HL-60 (cell line): ENCODE measurements around the gene HECW1.

Source experiments
- DNase-seq, 2 experiments: peaks; one replicate each; pipeline ENCODE4 v3.0.0-alpha.2; 2010 to 2020; ENCODE audit warnings: low read depth in 1 of 2, low spot score in 1 of 2
- H3K27ac ChIP-seq: fragments of 250-450 bp; sonication (Bioruptor Pico); replicated peaks from 2 replicates; pipeline ENCODE4 v1.5.1; 2020; ENCODE audit warnings: mild to moderate bottlenecking, moderate library complexity
- H3K27me3 ChIP-seq: fragments of 250-450 bp; sonication (Bioruptor Pico); 2 replicates; pipeline ENCODE4 v1.5.1; 2021; ENCODE audit warnings: mild to moderate bottlenecking, moderate library complexity; ENCODE audit not compliant: insufficient read depth, poor library complexity, severe bottlenecking
- H3K4me3 ChIP-seq: replicated peaks from 2 replicates; pipeline ENCODE4 v1.5.1; 2011; ENCODE audit warnings: mild to moderate bottlenecking, control low read depth, low read length; ENCODE audit not compliant: insufficient read depth
- CTCF ChIP-seq: IDR thresholded peaks from one replicate; pipeline ENCODE4 v1.5.1; 2011; ENCODE audit warnings: low read length, control low read depth, inconsistent platforms; ENCODE audit not compliant: insufficient read depth
- GABPA ChIP-seq: IDR thresholded peaks from 2 replicates; pipeline ENCODE4 v1.6.1; 2012; ENCODE audit warnings: low read depth
- POLR2AphosphoS5 ChIP-seq: IDR thresholded peaks from 2 replicates; pipeline ENCODE4 v1.6.1; 2012; ENCODE audit warnings: low read depth
- REST ChIP-seq: IDR thresholded peaks from 2 replicates; pipeline ENCODE4 v1.6.1; 2012; ENCODE audit warnings: low read depth; ENCODE audit not compliant: insufficient replicate concordance
- SPI1 ChIP-seq: IDR thresholded peaks from 2 replicates; pipeline ENCODE4 v1.6.1; 2012; ENCODE audit warnings: low read depth, mild to moderate bottlenecking, borderline replicate concordance

The HECW1 gene

GRCh38 chr7:43559946-43560335 lies 447.5 kb downstream of the HECW1 start:
- no peak for DNase-seq
- Histone ChIP-seq H3K27me3 (no peaks in the 10 kb centered on the region), H3K4me3 (no peak overlapping the region), H3K27ac (no peak overlapping the region)
- TF ChIP-seq GABPA (no peak), SPI1 (no peak), REST (no peak), CTCF (no peak), POLR2AphosphoS5 (no peak)

DNA sequence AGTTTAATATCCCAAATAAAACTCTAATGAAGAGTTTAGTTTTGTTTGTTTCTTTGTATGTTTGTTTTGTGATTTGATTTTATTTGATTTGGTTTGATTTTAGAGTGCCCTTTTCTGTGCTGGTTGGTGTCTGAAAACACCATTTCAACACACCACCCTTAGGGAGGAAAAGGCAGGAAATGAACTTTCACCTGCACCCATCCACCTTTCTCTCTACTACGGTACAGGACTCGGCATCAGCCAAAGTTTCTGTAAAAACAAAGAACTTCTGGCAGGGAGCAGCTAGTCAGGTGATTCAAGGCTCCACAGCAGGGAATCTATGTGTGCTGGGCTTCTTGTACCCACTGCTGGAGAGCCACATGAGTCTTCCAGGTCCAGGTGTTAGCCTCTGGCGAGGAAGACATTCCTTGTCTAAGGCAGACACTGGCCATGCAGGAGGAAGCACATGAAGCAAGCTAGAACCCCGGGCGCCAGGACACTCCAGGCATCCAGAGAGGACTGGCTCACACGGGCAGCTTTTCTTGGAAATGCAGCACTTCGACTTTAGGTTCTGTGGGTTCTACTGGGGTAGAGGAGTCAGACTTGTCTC lies 448.4 kb downstream of the HECW1 start:
- H3K27ac ChIP-seq = no peak overlapping the region
- DNase-seq = no peak
- H3K4me3 ChIP-seq = no peak overlapping the region
- TF ChIP-seq CTCF = no peak
- no peak for TF ChIP-seq REST
- no peak for TF ChIP-seq GABPA
- TF ChIP-seq SPI1 = no peak
- no peak for TF ChIP-seq POLR2AphosphoS5
- H3K27me3 ChIP-seq = no peaks in the 10 kb centered on the region

- no peak overlapping the region for H3K4me3 ChIP-seq
Measured at GRCh38 chr7:43562383-43562782, 449.9 kb downstream of the HECW1 start.

DNA sequence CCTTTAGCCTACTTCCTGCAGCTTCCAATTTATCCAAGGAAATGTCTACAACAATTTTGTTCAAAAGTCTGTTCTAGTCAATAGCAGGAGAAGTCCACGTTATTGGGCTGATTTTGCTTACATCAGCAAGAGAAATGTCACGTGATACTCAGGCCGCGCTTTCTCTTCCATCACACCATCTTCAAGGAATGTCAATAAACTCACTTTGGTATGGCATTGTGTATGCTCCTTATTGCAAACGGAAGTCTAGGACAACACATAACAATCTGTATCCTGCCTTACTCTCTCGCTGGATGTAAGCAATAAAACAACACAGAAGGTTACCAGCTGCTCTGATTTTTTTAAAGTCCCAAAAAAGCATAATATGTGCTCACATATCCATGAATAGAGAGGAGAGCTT lies 453.3 kb downstream of the HECW1 start:
- Histone ChIP-seq H3K27ac (no peak overlapping the region), H3K4me3 (no peak overlapping the region), H3K27me3 (no peaks in the 10 kb centered on the region)
- no peak for DNase-seq
- TF ChIP-seq REST = no peak
- TF ChIP-seq GABPA = no peak
- TF ChIP-seq SPI1 = no peak
- TF ChIP-seq POLR2AphosphoS5 = no peak
- no peak for TF ChIP-seq CTCF

More at GRCh38 chr7:43562383-43562782, 449.9 kb downstream of the HECW1 start:
- Histone ChIP-seq H3K27me3 (no peaks in the 10 kb centered on the region), H3K27ac (no peak overlapping the region)
- TF ChIP-seq SPI1 = no peak
- no peak for DNase-seq
